GM10248 (cell line): ENCODE data around the gene CUX1.

Source experiments
- CTCF ChIA-PET: fragments of 300-600 bp; sonication (Branson Sonifier 250); formaldehyde crosslinking; extraction: SDS; loops from one replicate; lab custom pipeline; 2021; ENCODE audit warnings: antibody characterized with exemption; lab: Yijun Ruan, JAX
- POLR2A ChIA-PET: fragments of 350-650 bp; sonication (Branson Sonifier 250); formaldehyde crosslinking; extraction: SDS; loops from one replicate; lab custom pipeline; 2020; ENCODE audit warnings: antibody characterized with exemption; lab: Yijun Ruan, JAX
- DNase-seq: peaks from one replicate; pipeline ENCODE4 v3.0.0; 2012; ENCODE audit errors: extremely low spot score
- TF ChIP-seq, protein P1 (sequence below): IDR thresholded peaks from 2 replicates; pipeline ENCODE4 v1.5.1; 2012; ENCODE audit warnings: mild to moderate bottlenecking, low read depth; ENCODE audit errors: extremely low read depth, missing control alignments, control extremely low read depth

CUX1 gene

DNA sequence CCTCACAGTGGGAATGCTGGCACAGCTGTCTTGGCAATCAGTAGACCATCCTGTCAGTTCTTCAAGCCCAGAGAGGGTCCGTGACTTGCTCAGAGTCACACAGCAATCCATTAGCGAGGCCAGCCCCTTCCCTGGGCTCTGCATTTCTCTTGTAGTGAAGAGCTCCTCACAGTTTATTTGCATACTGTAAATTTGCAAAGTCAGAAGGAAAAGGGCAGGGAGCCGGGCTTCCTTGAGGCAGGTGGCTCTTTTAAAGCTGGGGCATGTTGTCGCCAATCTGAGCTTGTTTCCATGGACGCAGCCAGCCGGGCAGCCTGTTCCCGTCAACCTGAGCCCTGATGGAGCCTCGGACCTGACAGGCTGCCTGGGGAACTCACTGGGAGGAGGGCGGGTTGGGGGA, 123.4 kb downstream of the CUX1 start:
- CTCF ChIA-PET: interaction anchor here (1.0 to 1.8 kb wide), 6 partner anchors 10 to 296 kb away, joined by 3 to 5 read pairs (median 4); no protein-coding TSS in a partner anchor
- DNase-seq: no peak
- POLR2A ChIA-PET: no interaction called here
- TF ChIP-seq, protein P1, sequence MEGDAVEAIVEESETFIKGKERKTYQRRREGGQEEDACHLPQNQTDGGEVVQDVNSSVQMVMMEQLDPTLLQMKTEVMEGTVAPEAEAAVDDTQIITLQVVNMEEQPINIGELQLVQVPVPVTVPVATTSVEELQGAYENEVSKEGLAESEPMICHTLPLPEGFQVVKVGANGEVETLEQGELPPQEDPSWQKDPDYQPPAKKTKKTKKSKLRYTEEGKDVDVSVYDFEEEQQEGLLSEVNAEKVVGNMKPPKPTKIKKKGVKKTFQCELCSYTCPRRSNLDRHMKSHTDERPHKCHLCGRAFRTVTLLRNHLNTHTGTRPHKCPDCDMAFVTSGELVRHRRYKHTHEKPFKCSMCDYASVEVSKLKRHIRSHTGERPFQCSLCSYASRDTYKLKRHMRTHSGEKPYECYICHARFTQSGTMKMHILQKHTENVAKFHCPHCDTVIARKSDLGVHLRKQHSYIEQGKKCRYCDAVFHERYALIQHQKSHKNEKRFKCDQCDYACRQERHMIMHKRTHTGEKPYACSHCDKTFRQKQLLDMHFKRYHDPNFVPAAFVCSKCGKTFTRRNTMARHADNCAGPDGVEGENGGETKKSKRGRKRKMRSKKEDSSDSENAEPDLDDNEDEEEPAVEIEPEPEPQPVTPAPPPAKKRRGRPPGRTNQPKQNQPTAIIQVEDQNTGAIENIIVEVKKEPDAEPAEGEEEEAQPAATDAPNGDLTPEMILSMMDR: no peak

DNA sequence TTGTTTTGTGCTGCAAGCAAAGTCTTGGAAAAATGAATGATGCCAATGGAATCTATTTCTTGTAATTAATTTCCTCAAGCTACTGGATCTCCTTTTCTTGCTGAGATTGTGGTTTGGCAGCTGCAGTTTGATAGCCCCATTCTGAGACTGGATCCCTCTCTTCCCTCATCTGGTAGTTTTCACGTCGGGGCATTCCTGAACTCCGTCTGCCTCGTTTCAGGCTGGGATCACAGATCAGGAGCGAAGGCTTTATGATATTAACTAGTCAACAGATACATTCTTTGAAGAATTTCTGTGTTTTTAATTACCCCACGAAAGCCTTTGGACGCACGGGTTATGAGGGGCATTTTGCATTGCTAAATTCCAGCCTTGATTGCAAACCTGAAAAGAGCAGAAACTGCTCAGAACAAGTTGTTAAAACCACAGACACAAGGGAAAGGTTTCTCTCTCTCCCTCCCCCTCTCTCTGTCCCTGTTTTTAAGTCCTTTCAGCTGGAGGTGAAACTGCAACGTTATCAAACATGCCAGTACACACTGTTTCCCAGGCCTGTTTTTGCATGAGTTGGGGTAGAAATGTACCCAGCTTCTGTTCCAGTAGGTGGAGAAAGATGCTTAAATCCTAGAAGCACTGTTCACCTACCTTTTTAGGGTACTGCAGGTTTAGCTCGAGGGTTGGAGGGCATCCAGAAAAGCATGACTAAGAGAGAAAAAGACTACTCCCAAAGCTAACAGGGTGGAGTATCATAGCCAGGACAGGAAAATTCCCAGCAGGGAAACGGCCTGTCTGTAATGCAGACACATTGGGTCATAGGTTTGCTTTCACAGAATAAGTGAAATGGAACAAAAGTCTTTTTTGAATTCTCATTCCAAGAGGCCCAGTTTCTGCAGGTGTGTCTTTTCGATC, 124.3 kb downstream of the CUX1 start:
- TF ChIP-seq, protein P1: no peak
- no peak for DNase-seq

DNA sequence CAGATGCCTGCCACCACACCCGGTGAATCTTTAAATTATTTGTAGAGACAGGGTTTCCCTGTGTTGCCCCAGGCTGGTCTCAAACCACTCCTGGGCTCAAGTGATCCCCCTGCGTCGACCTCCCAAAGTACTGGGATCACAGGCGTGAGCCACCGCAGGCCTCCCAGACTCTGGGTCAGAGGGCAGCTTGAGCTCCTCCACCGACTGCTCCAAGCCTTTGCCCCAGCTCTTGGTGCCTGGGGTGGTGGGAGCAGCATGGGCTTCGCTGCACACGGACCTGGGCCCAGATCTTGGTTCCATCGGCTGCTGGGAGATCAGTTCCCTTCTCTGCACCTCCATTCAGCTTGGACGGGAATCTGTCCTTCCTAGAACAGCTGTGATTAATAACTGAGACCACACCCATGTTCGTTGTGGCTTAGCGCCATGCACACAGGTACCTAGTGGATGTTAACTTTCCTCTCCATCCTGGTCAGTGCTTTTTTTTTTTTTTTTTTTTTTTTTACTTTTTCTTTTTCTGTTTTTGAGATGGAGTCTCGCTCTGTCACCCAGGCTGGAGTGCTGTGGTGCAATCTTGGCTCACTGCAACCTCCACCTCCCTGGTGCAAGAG, 125.3 kb downstream of the CUX1 start:
- no peak for DNase-seq
- POLR2A ChIA-PET: no interaction called here
- CTCF ChIA-PET: interaction anchor here (1.7 kb wide), 1 partner anchor 12 kb away, joined by 4 read pairs; no protein-coding TSS in a partner anchor
- TF ChIP-seq, protein P1: no peak

More for the DNA sequence above, 124.3 kb downstream of the CUX1 start:
- ChIA-PET CTCF (interaction anchor here (1.4 to 1.8 kb wide), 4 partner anchors 11 to 28 kb away, joined by 3 to 5 read pairs (median 4); no protein-coding TSS in a partner anchor), POLR2A (no interaction called here)

DNA sequence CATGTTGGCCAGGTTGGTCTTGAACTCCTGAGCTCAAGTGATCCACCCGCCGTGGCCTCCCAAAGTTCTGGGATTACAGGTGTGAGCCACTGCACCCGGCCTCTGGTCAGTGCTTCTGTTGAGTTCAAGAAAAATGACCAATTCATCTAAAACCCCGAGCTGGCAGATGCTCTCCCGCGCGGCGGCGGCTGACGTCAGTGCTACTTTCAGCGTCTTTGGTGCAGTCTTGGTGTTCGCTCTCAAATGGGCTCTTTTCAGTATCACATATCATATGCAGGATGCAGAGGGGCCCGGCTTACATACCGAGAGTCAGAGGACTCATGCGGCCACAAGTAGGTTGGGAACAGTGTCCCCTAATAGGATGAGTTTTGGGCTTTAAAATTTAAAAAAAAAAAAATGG, 125.9 kb downstream of the CUX1 start:
- TF ChIP-seq, protein P1: no peak
- ChIA-PET CTCF (no interaction called here), POLR2A (no interaction called here)
- DNase-seq: no peak

DNA sequence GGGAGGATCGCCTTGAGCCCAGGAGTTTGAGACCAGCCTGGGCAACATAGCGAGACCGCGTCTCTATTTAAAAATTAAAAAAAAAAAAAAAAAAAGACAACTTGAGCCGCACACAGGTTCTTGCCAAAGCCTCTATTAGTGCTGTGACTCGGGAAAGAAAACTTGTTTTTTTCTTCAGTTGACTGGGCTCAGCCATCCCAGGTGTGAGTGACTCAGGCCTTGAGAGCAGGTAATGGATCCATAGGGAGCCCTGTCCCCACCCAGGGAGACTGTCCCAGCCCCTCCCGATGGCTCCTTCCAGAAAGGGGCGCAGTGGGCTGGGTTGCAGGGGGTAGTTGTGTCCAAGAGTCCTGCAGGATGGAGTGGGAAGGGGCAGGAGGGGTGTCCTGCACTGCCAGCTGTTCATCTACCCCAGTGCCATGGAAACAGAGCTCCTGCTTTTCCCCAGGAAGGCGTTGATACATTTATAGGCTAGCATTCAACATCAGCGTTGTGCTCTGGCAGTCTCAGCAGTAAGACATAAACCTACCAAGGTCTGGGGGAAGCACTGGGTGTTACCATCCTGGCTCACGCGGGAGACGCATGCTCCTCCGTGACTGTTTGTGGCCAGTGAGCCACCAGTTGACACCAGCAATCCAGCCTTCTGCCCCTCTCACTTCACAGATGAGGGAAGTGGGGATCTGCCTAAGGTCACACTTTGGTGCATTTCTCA, 126.6 kb downstream of the CUX1 start:
- ChIA-PET POLR2A (no interaction called here), CTCF (interaction anchor here (1.1 kb wide), 1 partner anchor 9 kb away, joined by 3 read pairs; no protein-coding TSS in a partner anchor)
- TF ChIP-seq, protein P1: no peak
- no peak for DNase-seq

DNA sequence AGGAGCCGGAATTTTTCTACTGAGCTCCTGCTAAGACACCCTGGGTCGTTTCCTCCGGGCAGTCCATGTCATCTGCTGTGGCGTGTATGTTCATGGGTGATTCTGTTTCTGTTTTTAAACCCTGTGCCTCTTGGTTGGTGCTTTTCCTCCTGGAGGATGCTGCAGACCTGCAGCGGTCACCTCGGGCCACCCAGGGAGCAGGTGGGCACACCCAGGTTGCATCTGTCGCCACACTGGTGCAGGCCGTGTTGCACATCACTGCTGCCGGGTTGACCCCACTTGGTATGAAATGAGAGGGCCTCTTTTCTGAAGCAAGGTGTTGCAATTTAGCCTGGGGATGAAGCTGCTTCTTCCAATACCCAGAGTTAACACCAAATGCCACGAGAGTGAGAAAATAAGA, 127.2 kb downstream of the CUX1 start:
- TF ChIP-seq, protein P1: no peak
- no peak for DNase-seq
- CTCF ChIA-PET: interaction anchor here (1.1 kb wide), 1 partner anchor 8 kb away, joined by 3 read pairs; no protein-coding TSS in a partner anchor
- POLR2A ChIA-PET: no interaction called here
